Stimulated activated CD8-positive, alpha-beta memory T cell treated with anti-CD3 and anti-CD28 coated beads, Interleukin-4, amount 100 ng/mL, for 24 hours (primary cell): Measurements from ENCODE around the gene DISC1.
"Not testable (repeated sequence)": the region's sequence is repeated elsewhere in the genome, so short reads cannot be mapped to it uniquely, and the experiment has no call there.

Source experiments
- DNase-seq: peaks from one replicate; pipeline ENCODE4 v3.0.0-alpha.2; 2020; ENCODE audit warnings: low read depth

Gene DISC1

DNA sequence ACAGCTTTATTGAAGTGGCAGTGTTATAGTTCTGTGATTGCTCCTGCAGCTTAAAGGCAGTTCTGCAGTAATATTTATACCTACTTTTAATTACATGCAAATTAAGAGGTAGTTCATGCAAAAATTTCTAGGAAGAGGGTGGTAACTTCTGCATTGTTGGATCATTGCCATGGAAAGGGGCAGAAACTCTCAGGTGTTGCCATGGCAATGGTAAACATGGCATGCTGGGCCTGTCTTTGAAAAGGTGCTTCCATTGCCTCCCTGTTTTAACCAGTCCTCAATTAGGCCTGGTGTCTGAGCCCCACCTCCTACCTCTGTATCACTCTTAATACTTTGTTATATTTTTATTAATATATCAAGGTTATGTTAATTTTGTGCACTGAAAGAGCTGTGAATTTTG, 104.7 kb downstream of the DISC1 start:
- DNase-seq = no peak

DNA sequence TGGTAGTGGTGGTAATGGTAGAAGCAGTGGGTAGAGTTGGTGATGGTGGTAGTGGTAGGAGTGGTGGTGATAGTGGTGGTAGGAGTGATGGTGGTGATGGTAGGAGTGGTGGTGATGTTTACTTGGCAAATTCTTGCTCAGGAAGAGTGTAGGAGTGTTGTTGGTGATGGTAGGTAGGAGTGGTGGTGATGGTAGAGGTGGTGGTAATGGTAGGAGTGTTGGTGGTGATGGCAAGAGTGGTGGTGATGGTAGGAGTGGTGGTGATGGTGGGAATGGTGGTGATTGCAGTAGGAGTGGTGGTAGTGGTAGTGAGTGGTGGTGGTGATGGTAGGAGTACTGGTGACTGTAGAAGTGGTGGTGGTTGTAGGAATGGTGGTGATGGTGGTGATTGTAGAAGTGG, 106.5 kb downstream of the DISC1 start:
- no peak for DNase-seq

DNA sequence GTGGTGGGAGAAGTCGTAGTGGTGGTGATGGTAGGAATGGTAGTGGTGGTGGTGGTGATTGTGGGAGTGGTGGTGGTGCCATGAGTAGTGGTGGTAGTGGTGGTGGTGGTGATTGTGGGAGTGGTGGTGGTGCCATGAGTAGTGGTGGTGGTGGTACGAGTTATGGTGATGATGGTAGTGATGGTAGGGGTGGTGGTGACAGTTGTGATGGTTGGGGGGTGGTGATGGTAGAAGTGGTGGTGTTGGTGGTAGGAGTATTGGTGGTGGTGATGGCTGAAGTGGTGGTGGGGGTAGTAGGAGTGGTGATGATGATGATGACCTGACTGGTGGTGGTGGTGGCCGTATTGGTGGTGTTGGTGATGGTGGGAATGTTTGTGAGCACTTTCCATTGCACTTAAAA, 107.1 kb downstream of the DISC1 start:
- DNase-seq = no peak

- no peak for DNase-seq
These were observed 107.8 kb downstream of the DISC1 start for GRCh38 chr1:231734417-231734816.

DNA sequence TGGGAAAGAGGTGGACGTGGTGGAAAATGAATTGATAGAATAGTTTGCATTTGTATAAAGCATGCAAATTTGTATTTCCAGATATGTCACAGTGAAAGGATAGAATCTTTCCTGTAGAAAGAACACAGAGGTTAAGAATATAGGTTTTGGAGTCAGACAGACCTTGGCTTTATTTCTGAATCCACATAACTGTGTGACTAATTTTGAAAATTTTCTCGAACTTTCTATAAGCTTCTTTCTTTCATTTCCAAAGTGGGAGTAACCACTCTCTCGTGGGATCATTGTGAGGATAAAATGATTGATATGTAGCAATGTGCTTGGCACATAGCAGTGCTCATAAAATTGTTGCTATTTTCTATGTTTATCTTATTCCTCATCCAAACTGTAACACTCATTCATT, 108.8 kb downstream of the DISC1 start:
- DNase-seq = no peak

DNA sequence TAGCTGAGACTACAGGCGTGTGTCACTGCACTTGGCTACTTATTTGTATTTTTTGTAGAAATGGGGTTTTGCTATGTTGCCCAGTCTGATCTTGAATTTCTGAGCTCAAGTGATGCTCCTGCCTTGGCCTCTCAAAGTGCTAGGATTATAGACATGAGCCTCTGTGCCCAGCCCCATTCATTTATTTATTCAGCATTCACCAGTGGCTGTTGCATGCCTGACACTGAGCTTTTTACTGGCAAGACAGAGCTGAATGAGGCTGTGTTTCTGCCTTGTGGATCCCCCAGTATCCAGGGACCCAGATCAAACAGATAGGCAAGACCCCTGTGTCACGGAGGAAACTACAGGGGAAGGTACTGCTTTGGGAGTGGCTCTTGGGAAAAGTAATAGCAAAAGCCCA, 109.4 kb downstream of the DISC1 start:
- DNase-seq = no peak

DNA sequence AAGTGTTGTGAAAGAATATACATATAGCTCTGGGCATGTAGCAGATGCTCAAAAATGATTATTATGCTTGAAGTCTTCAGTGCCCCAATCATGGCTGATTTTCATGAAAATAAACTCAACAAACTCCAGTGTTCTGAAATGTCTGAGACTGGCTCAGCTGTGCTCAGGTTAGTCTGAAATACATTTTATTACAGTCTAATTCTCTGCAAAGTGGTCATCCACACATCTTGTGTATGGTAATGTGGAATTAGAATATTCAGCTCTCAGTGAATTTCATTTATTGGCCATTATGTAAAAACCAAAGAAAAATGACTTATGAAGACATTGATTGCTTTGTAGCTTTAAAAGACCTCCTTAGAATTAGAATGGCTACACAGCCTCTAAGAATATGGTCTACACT, 109.9 kb downstream of the DISC1 start:
- DNase-seq = no peak

GRCh38 chr1:231738554-231738953, 112.0 kb downstream of the DISC1 start:
- DNase-seq = no peak

GRCh38 chr1:231743966-231744365, 117.4 kb downstream of the DISC1 start:
- no peak for DNase-seq

GRCh38 chr1:231748760-231749415, 122.3 kb downstream of the DISC1 start:
- no peak for DNase-seq

DNA sequence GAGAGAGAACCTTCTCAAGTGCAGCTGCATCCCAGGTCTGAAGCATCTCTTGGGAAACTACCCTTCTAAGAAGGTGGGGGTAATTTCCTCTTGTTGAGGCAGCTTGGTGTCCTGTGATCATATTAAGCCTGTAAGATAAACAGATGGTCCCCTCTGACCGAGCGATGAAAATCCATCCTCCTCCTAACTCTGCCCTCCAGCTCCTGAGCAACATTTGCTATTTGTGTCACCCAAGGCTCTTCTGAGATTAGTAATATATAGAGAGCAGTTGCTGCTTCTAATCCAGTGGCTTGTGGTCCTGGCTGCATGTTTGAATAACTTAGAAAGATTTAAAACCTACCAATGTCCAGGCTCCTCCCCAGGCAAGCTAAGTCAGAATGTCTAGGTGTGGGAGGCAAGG, 123.7 kb downstream of the DISC1 start:
- DNase-seq = no peak

GRCh38 chr1:231750818-231751362, 124.3 kb downstream of the DISC1 start:
- no peak for DNase-seq

DNA sequence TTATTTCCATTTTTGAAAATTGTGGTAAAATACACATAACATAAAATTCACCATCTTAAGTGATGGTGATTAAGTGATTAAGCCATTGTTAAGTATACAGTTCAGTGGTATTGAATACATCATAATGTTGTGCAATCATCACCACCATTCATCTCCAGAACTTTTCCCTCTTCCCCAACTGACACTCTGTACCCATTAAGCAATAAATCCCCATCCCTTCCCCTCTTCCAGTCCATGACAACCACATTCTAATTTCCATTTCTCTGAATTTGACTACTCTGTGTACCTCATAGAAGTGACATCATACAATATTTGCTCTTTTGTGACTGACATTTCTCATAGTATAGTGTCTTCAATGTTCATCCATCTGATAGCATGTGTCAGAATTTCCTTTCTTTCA, 124.8 kb downstream of the DISC1 start:
- no peak for DNase-seq

DNA sequence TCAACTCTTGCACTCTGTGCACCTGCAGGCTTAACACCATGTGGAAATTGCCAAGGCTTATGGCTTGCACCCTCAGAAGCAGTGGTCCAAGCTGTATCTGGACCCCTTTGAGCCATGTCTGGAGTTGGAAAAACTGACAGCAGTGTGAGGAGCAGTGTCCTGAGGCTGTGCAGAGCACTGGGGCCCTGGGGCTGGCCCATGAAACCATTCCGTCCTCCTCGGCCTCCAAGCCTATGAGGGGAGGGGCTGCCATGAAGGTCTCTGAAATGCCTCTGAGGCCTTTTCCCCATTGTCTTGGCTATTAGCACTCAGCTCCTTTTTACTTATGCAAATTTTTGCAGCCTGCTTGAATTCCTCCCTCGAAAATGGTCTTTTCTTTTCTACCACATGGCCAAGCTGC, 126.7 kb downstream of the DISC1 start:
- no peak for DNase-seq

DNA sequence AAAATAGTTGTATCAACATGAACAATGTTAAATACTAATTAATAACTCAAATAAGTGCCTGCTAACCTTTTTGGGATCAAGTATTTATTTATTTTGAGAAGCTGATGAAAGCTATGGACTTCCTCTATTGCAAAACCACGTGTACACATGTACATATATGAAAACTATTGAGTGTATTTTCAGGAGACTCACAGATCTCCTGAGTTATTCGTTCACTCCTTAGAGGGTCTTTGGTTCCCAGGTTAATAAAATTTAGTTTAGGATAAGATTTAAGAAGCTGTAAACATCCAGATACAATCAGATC, 130.5 kb downstream of the DISC1 start:
- DNase-seq = no peak

DNA sequence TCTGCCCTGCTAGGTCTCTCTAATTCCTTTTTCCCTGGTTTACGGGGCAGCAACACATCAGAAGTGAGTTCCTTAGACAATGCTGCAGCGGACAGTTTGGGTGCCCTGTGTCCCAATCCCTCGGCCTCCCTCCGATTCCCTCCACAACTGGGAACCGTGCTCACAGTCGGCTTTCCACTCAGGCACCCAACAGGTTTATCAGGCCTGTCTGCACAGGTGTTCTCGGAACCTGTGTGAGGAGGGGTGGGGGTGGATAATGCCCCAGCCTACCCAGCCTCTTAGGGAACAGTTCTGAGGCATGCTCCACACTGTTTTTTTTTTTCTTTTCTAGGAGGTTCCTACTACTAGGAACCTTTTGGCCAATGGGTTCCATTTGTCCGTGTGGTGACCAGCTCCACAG, 131.2 kb downstream of the DISC1 start:
- no peak for DNase-seq

GRCh38 chr1:231761252-231761651, 134.7 kb downstream of the DISC1 start:
- no peak for DNase-seq

GRCh38 chr1:231761747-231762541, 135.4 kb downstream of the DISC1 start:
- DNase-seq = no peak

DNA sequence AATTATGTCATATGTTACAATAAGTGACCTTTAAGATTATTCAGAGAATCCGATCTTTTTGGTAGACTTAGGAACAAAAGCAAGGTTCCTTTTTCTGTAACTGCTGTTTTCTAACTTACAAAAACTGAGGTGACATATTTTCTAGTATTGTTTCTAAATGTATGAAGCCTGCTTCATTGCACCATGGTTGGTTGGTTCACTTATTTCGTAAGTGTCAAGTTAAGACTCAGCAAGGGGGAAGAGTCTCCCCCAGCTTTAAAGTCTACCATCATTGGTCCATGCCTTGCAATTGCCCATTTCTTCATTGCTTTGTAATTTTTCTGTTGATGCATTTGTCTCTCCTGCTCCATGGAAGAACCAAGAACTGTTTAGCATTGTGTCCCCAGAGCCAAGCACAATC, 136.9 kb downstream of the DISC1 start:
- DNase-seq = no peak

- DNase-seq = not testable (repeated sequence)
These were observed 139.2 kb downstream of the DISC1 start for GRCh38 chr1:231765825-231766224.

- no peak for DNase-seq
These were observed 140.9 kb downstream of the DISC1 start for GRCh38 chr1:231767471-231767870.

- no peak for DNase-seq
These were observed 141.8 kb downstream of the DISC1 start for GRCh38 chr1:231768416-231768815.

DNA sequence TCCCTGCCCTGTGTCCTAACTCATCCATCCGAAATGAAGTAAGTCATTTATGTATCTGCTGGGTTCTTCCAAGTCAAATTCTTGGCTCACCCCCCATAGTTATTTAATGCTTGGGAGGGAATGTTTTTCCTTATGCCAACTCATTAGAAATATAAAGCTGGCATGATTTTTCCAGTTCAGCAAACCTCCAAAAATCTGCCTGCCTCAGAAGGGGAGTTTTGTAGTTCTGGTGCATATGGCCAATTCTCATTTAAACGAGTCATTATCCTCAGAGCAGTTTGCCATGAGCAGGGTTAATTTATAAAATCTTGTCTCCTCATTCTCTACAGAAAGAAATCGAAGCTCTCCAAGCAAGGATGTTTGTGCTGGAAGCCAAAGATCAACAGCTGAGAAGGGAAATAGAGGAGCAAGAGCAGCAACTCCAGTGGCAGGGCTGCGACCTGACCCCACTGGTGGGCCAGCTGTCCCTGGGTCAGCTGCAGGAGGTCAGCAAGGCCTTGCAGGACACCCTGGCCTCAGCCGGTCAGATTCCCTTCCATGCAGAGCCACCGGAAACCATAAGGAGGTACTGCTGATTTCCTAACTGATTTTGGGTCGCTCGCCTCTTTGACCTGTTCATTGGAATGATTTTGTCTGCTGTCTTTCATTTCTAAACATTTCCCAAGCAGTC, 144.1 kb downstream of the DISC1 start:
- no peak for DNase-seq
